Astrocyte (in vitro differentiated cells and primary cell): ENCODE measurements around the gene KCNQ1. TPM values are rescaled to one million over a fixed set of nuclear protein-coding genes. Genes with fewer than 3 reads are reported as not detected.

Source experiments
- DNase-seq: peaks from one replicate; pipeline ENCODE4 v3.0.0-alpha.2; 2010; ENCODE audit warnings: low read depth
- FAIRE-seq: peaks from 2 replicates; lab custom pipeline; 2011; peaks lifted over from hg19 to GRCh38; lab: Jason Lieb, UNC
- H2AFZ ChIP-seq: 2 replicates; pipeline ENCODE4 v1.6.0; 2012; ENCODE audit warnings: low read depth, low read length, inconsistent platforms
- H3K27ac ChIP-seq: 2 replicates; pipeline ENCODE4 v1.5.1; 2011; ENCODE audit warnings: low read depth, low read length, inconsistent platforms
- H3K27me3 ChIP-seq: 2 replicates; pipeline ENCODE4 v1.6.0; 2011; ENCODE audit warnings: low read length, inconsistent platforms; ENCODE audit not compliant: insufficient read depth
- H3K36me3 ChIP-seq: 2 replicates; pipeline ENCODE4 v1.5.1; 2011; ENCODE audit warnings: low read length, inconsistent platforms; ENCODE audit not compliant: insufficient read depth
- H3K4me1 ChIP-seq: 2 replicates; pipeline ENCODE4 v1.5.1; 2011; ENCODE audit warnings: low read length, inconsistent platforms; ENCODE audit not compliant: insufficient read depth
- H3K4me2 ChIP-seq: 2 replicates; pipeline ENCODE4 v1.6.0; 2012; ENCODE audit warnings: low read length, inconsistent platforms
- H3K4me3 ChIP-seq: 2 replicates; pipeline ENCODE4 v1.5.1; 2011; ENCODE audit warnings: low read depth, mild to moderate bottlenecking, low read length, inconsistent platforms; ENCODE audit not compliant: insufficient read depth
- H3K79me2 ChIP-seq: 2 replicates; pipeline ENCODE4 v1.6.0; 2012; ENCODE audit warnings: mild to moderate bottlenecking, low read length, inconsistent platforms; ENCODE audit not compliant: insufficient read depth
- H3K9ac ChIP-seq: 2 replicates; pipeline ENCODE4 v1.6.0; 2012; ENCODE audit warnings: mild to moderate bottlenecking, low read length, inconsistent platforms
- H3K9me3 ChIP-seq: 2 replicates; pipeline ENCODE4 v1.5.1; 2012; ENCODE audit warnings: low read depth, mild to moderate bottlenecking, low read length, inconsistent platforms; ENCODE audit not compliant: insufficient read depth
- H4K20me1 ChIP-seq: 2 replicates; pipeline ENCODE4 v1.6.0; 2012; ENCODE audit warnings: low read length, inconsistent platforms; ENCODE audit not compliant: insufficient read depth
- H3K27ac Mint-ChIP-seq: one replicate; pipeline ENCODE4 v1.8.0; 2021; ENCODE audit warnings: mild to moderate bottlenecking, mixed read lengths; ENCODE audit not compliant: unreplicated experiment
- H3K27me3 Mint-ChIP-seq: one replicate; pipeline ENCODE4 v1.8.0; 2021; ENCODE audit warnings: low read depth, mixed read lengths; ENCODE audit not compliant: unreplicated experiment
- H3K36me3 Mint-ChIP-seq: one replicate; pipeline ENCODE4 v1.8.0; 2021; ENCODE audit warnings: low read depth, mixed read lengths; ENCODE audit not compliant: unreplicated experiment
- H3K4me1 Mint-ChIP-seq: one replicate; pipeline ENCODE4 v1.8.0; 2021; ENCODE audit warnings: low read depth, mixed read lengths; ENCODE audit not compliant: unreplicated experiment
- H3K4me3 Mint-ChIP-seq: one replicate; pipeline ENCODE4 v1.8.0; 2021; ENCODE audit warnings: mild to moderate bottlenecking, moderate library complexity, mixed read lengths; ENCODE audit not compliant: unreplicated experiment
- H3K9me3 Mint-ChIP-seq: one replicate; pipeline ENCODE4 v1.8.0; 2021; ENCODE audit warnings: mild to moderate bottlenecking, mixed read lengths; ENCODE audit not compliant: unreplicated experiment
- CTCF ChIP-seq: IDR thresholded peaks from 2 replicates; pipeline ENCODE4 v1.5.1; 2011; ENCODE audit warnings: low read depth, mild to moderate bottlenecking, inconsistent platforms, low read length, moderate library complexity; ENCODE audit not compliant: insufficient read depth
- EZH2 ChIP-seq: IDR thresholded peaks from 2 replicates; pipeline ENCODE4 v1.6.1; 2012; ENCODE audit warnings: mild to moderate bottlenecking, low read length, inconsistent platforms; ENCODE audit not compliant: insufficient read depth
- total RNA-seq: library from RNA; stranded (reverse); gene quantifications from 2 replicates; pipeline ENCODE4 v1.2.1, GENCODE V29; 2021

The KCNQ1 gene
- total RNA-seq, 1 donor from 2014 or later: not detected

- Histone ChIP-seq H4K20me1 (no peaks in the 10 kb centered on the region), H3K4me3 (no peak overlapping the region), H3K4me1 (no peaks in the 10 kb centered on the region), H3K9ac (no peak overlapping the region), H3K36me3 (no peaks in the 10 kb centered on the region), H3K79me2 (no peaks in the 10 kb centered on the region), H3K4me2 (no peak overlapping the region), H2AFZ (no peak overlapping the region), H3K27me3 (peaks cover 9% of the 10 kb centered on the region), H3K9me3 (peaks cover 2% of the 10 kb centered on the region), H3K27ac (no peak overlapping the region)
- Mint-ChIP-seq H3K27ac (no peak overlapping the region), H3K4me1 (no peaks in the 10 kb centered on the region), H3K27me3 (peaks cover 31% of the 10 kb centered on the region), H3K36me3 (no peaks in the 10 kb centered on the region), H3K4me3 (no peak overlapping the region), H3K9me3 (peaks cover 5% of the 10 kb centered on the region)
- FAIRE-seq: no peak
- TF ChIP-seq CTCF (no peak), EZH2 (no peak)
- DNase-seq: no peak
These were observed 10.8 kb upstream of the KCNQ1 start for GRCh38 chr11:2434008-2434407.

GRCh38 chr11:2434506-2435255 lies 10.1 kb upstream of the KCNQ1 start:
- TF ChIP-seq CTCF (no peak), EZH2 (no peak)
- no peak overlapping the region for H3K4me3 Mint-ChIP-seq
- Histone ChIP-seq H3K9me3 (no peaks in the 10 kb centered on the region), H3K27ac (no peak overlapping the region), H2AFZ (no peak overlapping the region), H3K9ac (no peak overlapping the region), H3K36me3 (no peaks in the 10 kb centered on the region), H3K27me3 (peaks cover 10% of the 10 kb centered on the region), H3K4me2 (no peak overlapping the region), H3K79me2 (no peaks in the 10 kb centered on the region), H3K4me1 (no peaks in the 10 kb centered on the region), H3K4me3 (no peak overlapping the region), H4K20me1 (no peaks in the 10 kb centered on the region)
- DNase-seq (no peak), FAIRE-seq (no peak)
- H3K4me1 Mint-ChIP-seq: no peaks in the 10 kb centered on the region
- no peaks in the 10 kb centered on the region for H3K36me3 Mint-ChIP-seq
- H3K9me3 Mint-ChIP-seq: peaks cover 6% of the 10 kb centered on the region
- H3K27me3 Mint-ChIP-seq: peaks cover 37% of the 10 kb centered on the region
- no peak overlapping the region for H3K27ac Mint-ChIP-seq

- FAIRE-seq (no peak), DNase-seq (no peak)
- no peaks in the 10 kb centered on the region for H4K20me1 ChIP-seq
- Mint-ChIP-seq H3K4me1 (no peaks in the 10 kb centered on the region), H3K27ac (no peak overlapping the region), H3K36me3 (no peaks in the 10 kb centered on the region), H3K4me3 (no peak overlapping the region), H3K9me3 (peaks cover 9% of the 10 kb centered on the region), H3K27me3 (peaks cover 45% of the 10 kb centered on the region)
- no peak overlapping the region for H2AFZ ChIP-seq
- no peaks in the 10 kb centered on the region for H3K4me1 ChIP-seq
- no peaks in the 10 kb centered on the region for H3K9me3 ChIP-seq
- no peak overlapping the region for H3K9ac ChIP-seq
- no peaks in the 10 kb centered on the region for H3K79me2 ChIP-seq
- TF ChIP-seq CTCF: no peak
- TF ChIP-seq EZH2: no peak
- H3K27ac ChIP-seq: no peak overlapping the region
- no peaks in the 10 kb centered on the region for H3K36me3 ChIP-seq
- H3K4me3 ChIP-seq: no peak overlapping the region
- no peak overlapping the region for H3K4me2 ChIP-seq
- peaks cover 10% of the 10 kb centered on the region for H3K27me3 ChIP-seq
These were observed 9.4 kb upstream of the KCNQ1 start for GRCh38 chr11:2435288-2436012.
